MG63 (cell line): ENCODE results near the gene SCNN1B. TPM values are rescaled to one million over a fixed set of nuclear protein-coding genes. Genes with fewer than 3 reads are reported as not detected.

ENCODE experiments used
- DNase-seq: peaks from one replicate; pipeline ENCODE4 v3.0.0-alpha.2; 2020
- H3K27me3 ChIP-seq: fragments of 250-450 bp; sonication (Bioruptor Pico); 2 replicates; pipeline ENCODE4 v1.5.1; 2020; ENCODE audit warnings: mild to moderate bottlenecking, moderate library complexity
- H3K36me3 ChIP-seq: fragments of 250-450 bp; sonication (Bioruptor Pico); 2 replicates; pipeline ENCODE4 v1.5.1; 2020; ENCODE audit warnings: mild to moderate bottlenecking, moderate library complexity
- H3K4me3 ChIP-seq: fragments of 250-450 bp; sonication (Bioruptor Pico); 2 replicates; pipeline ENCODE4 v1.5.1; 2020; ENCODE audit warnings: mild to moderate bottlenecking, moderate library complexity
- H3K9me3 ChIP-seq: fragments of 250-450 bp; sonication (Bioruptor Pico); 2 replicates; pipeline ENCODE4 v1.5.1; 2020; ENCODE audit warnings: mild to moderate bottlenecking, moderate library complexity
- total RNA-seq: library from RNA; depleted of rRNA; stranded (reverse); fragments of >200 nt; shearing (Covaris generic); gene quantifications from 2 replicates; pipeline ENCODE4 v1.2.3, GENCODE V29; 2014; ENCODE audit warnings: low replicate concordance

The SCNN1B gene
- total RNA-seq, 1 experiment from 2014 or later: not detected

- no peak for DNase-seq
- Histone ChIP-seq H3K27me3 (no peaks in the 10 kb centered on the region; the same call in 1 of the 2 replicates), H3K9me3 (no peaks in the 10 kb centered on the region), H3K36me3 (no peaks in the 10 kb centered on the region), H3K4me3 (no peak overlapping the region)
Observed at GRCh38 chr16:23330583-23331249, 28.6 kb downstream of the SCNN1B start.

- Histone ChIP-seq H3K36me3 (no peaks in the 10 kb centered on the region), H3K9me3 (no peaks in the 10 kb centered on the region), H3K4me3 (no peak overlapping the region), H3K27me3 (no peaks in the 10 kb centered on the region; the same call in 1 of the 2 replicates)
- peak; percentile 31 for DNase-seq
Observed at GRCh38 chr16:23333034-23333579, 31.0 kb downstream of the SCNN1B start.

- Histone ChIP-seq H3K27me3 (no peaks in the 10 kb centered on the region), H3K36me3 (no peaks in the 10 kb centered on the region)
- DNase-seq: no peak
Observed at GRCh38 chr16:23333831-23334456, 31.8 kb downstream of the SCNN1B start.

DNA sequence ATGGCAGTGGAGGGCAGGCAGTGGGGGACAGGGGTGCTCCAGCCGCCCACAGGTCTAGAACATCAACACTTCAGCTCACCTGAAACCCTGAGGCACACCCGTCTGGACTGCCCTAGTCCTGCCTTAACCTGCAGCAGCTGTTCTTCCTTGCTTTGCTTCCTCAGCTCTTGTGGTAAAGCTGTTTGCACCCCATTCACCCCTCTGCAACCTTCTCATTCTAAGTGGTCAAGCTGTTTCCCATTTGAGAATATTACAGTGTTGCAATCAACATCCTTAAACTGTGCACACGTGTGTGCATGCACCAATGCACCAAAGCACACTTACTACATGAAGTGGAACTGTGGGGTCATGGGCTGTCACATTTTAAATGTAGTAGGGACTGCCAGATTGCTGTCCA, 32.4 kb downstream of the SCNN1B start:
- 0 out of 2 replicates have a peak, but pooled peaks cover 3% of the 10 kb centered on the region for H3K9me3 ChIP-seq
- no peaks in the 10 kb centered on the region for H3K27me3 ChIP-seq
- H3K36me3 ChIP-seq: no peaks in the 10 kb centered on the region
- no peak for DNase-seq
- no peak overlapping the region for H3K4me3 ChIP-seq

More at GRCh38 chr16:23333831-23334456, 31.8 kb downstream of the SCNN1B start:
- no peak overlapping the region for H3K4me3 ChIP-seq
- H3K9me3 ChIP-seq: 0 out of 2 replicates have a peak, but pooled peaks cover 3% of the 10 kb centered on the region

DNA sequence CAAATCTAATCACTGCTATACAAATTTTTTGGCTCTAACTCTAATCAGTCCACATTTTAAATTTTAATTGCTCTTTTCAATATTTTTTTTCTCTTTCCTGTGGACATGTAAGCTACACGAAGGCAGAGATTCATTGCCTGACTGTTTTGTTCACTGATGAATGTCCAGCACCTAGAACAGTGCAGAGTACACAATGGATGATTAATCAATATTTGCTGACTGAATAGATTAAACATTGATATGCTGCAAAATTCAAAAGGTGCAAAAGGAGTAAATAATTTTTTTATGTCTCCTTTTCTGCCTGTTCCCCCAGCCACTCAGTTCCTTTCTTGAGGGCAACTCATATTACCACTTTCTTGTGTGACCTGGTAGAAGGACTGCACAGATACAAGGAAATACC, 32.8 kb downstream of the SCNN1B start:
- Histone ChIP-seq H3K36me3 (no peaks in the 10 kb centered on the region), H3K9me3 (0 out of 2 replicates have a peak, but pooled peaks cover 3% of the 10 kb centered on the region), H3K27me3 (no peaks in the 10 kb centered on the region), H3K4me3 (no peak overlapping the region)
- DNase-seq: no peak

GRCh38 chr16:23337836-23338550, 35.9 kb downstream of the SCNN1B start:
- Histone ChIP-seq H3K27me3 (peaks cover 4% of the 10 kb centered on the region), H3K9me3 (0 out of 2 replicates have a peak, but pooled peaks cover 3% of the 10 kb centered on the region), H3K36me3 (no peaks in the 10 kb centered on the region), H3K4me3 (no peak overlapping the region)
- DNase-seq: no peak

DNA sequence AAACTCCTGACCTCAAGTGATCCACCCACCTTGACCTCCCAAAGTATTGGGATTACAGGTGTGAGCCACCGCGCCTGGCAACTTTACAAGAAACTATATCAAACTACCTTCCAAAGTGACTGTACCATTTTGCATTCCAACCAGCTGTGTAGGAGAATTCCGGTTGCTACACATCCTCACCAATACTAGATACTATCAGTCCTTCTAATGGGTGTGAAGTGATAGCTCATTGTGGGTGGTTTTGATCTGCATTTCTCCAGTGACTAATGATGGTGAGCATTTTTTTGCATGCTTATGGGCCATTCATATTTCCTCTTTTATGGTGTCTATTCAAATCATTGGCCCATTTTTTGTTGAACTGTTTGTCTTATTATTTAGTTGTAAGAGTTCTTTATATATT, 37.7 kb downstream of the SCNN1B start:
- H3K4me3 ChIP-seq: no peak overlapping the region
- no peaks in the 10 kb centered on the region for H3K36me3 ChIP-seq
- H3K9me3 ChIP-seq: 0 out of 2 replicates have a peak, but pooled peaks cover 3% of the 10 kb centered on the region
- peaks cover 4% of the 10 kb centered on the region for H3K27me3 ChIP-seq
- no peak for DNase-seq

GRCh38 chr16:23342083-23342640, 40.1 kb downstream of the SCNN1B start:
- H3K9me3 ChIP-seq: 0 out of 2 replicates have a peak, but pooled peaks cover 3% of the 10 kb centered on the region
- no peaks in the 10 kb centered on the region for H3K36me3 ChIP-seq
- no peak for DNase-seq
- no peak overlapping the region for H3K4me3 ChIP-seq
- peaks cover 4% of the 10 kb centered on the region for H3K27me3 ChIP-seq

DNA sequence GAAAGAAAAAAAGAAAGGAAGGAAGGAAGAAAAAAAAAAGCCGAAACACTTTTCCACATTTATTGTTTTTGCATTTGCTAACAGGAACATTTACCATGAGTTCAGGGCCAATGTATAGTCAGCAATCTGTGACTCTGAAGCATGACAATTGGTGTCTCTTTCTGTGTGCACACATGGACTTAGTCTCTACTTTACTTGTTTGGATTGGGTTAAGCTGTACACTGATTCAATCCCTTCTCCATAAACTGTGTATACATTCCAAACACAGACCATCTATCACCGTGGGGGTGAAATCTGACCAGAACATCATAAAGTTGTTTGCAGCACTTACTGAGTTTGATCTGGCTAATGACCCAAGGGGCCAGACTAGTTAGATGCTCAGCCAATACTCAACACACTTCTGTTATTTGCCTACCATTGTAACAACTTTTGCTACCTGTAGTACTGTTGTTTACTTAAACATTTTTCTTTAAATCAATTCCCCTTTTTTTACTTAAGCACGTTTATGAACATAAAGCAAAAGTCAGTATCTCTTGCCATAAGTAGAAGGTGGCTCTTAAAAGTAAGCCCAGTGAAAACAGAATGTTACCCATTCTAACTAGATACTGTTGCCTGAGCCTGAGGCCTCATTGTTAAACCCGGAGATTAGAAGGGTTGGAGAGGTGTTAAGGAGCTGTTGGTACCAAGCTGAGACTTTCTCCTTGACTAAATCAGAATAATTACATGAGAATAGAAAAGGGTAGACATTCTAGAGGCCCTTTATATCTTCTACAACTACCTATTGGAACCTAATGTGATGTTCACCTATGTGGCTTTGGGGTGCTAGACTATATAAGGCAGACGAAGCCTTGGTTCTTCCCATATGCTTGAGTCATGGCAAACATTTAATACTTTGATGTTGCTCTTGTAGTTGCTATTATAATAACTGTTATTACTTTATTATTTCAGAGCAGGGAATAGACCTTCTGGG, 41.8 kb downstream of the SCNN1B start:
- no peak for DNase-seq
- no peak overlapping the region for H3K4me3 ChIP-seq
- peaks cover 4% of the 10 kb centered on the region for H3K27me3 ChIP-seq
- H3K9me3 ChIP-seq: no peaks in the 10 kb centered on the region
- no peaks in the 10 kb centered on the region for H3K36me3 ChIP-seq

DNA sequence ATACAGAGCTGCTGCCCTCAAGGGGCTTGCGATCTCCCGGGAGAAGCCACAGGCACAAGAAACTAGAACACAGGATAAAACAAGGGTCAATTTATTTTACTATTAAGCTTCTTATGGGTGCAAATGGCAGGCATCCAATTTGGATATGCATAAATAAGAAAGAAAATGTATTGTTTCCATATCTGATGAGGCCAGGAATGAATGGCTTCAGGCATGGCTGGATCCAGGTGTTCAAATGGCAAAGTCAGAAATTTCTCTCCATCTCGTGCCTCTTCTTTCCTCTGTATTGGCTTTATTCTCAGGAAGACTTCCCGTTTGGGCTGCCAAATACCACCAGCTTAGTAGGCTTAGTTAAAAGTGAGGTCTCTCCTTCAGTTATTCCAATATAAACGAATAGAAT, 43.1 kb downstream of the SCNN1B start:
- Histone ChIP-seq H3K36me3 (no peaks in the 10 kb centered on the region), H3K27me3 (peaks cover 4% of the 10 kb centered on the region), H3K9me3 (no peaks in the 10 kb centered on the region), H3K4me3 (no peak overlapping the region)
- no peak for DNase-seq

- no peaks in the 10 kb centered on the region for H3K9me3 ChIP-seq
- no peaks in the 10 kb centered on the region for H3K36me3 ChIP-seq
- DNase-seq: no peak
- H3K27me3 ChIP-seq: no peaks in the 10 kb centered on the region
- H3K4me3 ChIP-seq: no peak overlapping the region
Observed at GRCh38 chr16:23348579-23349469, 46.7 kb downstream of the SCNN1B start.

- no peak for DNase-seq
- Histone ChIP-seq H3K9me3 (no peaks in the 10 kb centered on the region), H3K27me3 (no peaks in the 10 kb centered on the region), H3K36me3 (no peaks in the 10 kb centered on the region), H3K4me3 (no peak overlapping the region)
Observed at GRCh38 chr16:23351360-23351759, 49.3 kb downstream of the SCNN1B start.

- Histone ChIP-seq H3K9me3 (no peaks in the 10 kb centered on the region), H3K27me3 (no peaks in the 10 kb centered on the region), H3K36me3 (no peaks in the 10 kb centered on the region), H3K4me3 (no peak overlapping the region)
- peak; percentile 22 for DNase-seq
Observed at GRCh38 chr16:23353440-23353839, 51.3 kb downstream of the SCNN1B start.

DNA sequence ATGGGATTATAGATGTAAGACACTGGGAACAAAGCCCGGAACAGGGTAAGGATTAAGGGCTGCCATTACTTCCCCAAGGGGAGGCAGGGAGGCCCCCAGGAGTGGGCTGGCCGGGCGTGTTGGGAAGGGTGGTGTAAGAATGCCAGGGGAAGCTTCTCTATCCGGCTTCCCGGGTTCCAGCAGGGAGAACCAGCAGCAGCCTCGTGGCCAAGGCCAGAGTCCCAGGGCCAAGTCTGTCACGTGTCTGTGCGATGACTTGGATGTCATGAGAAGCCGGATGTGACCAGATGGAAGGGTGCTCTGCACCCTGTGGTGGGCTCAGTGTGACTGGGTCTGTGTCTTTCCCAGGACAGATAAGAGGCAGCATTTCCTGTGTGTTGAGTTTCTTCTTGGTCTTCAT, 52.1 kb downstream of the SCNN1B start:
- no peaks in the 10 kb centered on the region for H3K27me3 ChIP-seq
- no peaks in the 10 kb centered on the region for H3K36me3 ChIP-seq
- H3K4me3 ChIP-seq: no peak overlapping the region
- DNase-seq: no peak
- H3K9me3 ChIP-seq: no peaks in the 10 kb centered on the region

- Histone ChIP-seq H3K27me3 (no peaks in the 10 kb centered on the region), H3K4me3 (no peak overlapping the region), H3K9me3 (no peaks in the 10 kb centered on the region), H3K36me3 (no peaks in the 10 kb centered on the region)
- no peak for DNase-seq
Observed at GRCh38 chr16:23355106-23355670, 53.1 kb downstream of the SCNN1B start.
